HCT116 (cell line): ENCODE data around the gene CARD10.

Experiments used
- RAD21 ChIP-seq: IDR thresholded peaks from 2 replicates; pipeline ENCODE4 v1.6.1; 2012; ENCODE audit warnings: low read depth, mild to moderate bottlenecking
- TF ChIP-seq, protein P1 (sequence below), 3 experiments: fragments of 200-600 bp in 1 of 3; sonication (generic) in 1 of 3; IDR thresholded peaks in 2 of 3; conservative IDR thresholded peaks in 1 of 3; 2 replicates each; pipeline ENCODE4 v1.5.1; 2012 to 2017; ENCODE audit warnings: low read depth in 2 of 3, low read length in 2 of 3, antibody characterized with exemption in 1 of 3, borderline replicate concordance in 1 of 3, control low read depth in 1 of 3, mild to moderate bottlenecking in 1 of 3, mixed read lengths in 1 of 3, mixed run types in 1 of 3, moderate library complexity in 1 of 3; ENCODE audit not compliant: insufficient read depth in 1 of 3

GRCh38 chr22:37480387-37481346 lies 38.5 kb downstream of the CARD10 start:
- TF ChIP-seq, protein P1, sequence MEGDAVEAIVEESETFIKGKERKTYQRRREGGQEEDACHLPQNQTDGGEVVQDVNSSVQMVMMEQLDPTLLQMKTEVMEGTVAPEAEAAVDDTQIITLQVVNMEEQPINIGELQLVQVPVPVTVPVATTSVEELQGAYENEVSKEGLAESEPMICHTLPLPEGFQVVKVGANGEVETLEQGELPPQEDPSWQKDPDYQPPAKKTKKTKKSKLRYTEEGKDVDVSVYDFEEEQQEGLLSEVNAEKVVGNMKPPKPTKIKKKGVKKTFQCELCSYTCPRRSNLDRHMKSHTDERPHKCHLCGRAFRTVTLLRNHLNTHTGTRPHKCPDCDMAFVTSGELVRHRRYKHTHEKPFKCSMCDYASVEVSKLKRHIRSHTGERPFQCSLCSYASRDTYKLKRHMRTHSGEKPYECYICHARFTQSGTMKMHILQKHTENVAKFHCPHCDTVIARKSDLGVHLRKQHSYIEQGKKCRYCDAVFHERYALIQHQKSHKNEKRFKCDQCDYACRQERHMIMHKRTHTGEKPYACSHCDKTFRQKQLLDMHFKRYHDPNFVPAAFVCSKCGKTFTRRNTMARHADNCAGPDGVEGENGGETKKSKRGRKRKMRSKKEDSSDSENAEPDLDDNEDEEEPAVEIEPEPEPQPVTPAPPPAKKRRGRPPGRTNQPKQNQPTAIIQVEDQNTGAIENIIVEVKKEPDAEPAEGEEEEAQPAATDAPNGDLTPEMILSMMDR (IDR thresholded peaks at IDR 0.05 in 2 of 3, conservative IDR thresholded peaks at IDR 0.05 in 1 of 3; ENCODE audit: borderline replicate concordance in 1 of 3, insufficient read depth in 1 of 3, low read depth in 2 of 3, low read length in 2 of 3), result no peak
- no peak for TF ChIP-seq RAD21
